ENCODE data around the gene AGBL1.

DNA sequence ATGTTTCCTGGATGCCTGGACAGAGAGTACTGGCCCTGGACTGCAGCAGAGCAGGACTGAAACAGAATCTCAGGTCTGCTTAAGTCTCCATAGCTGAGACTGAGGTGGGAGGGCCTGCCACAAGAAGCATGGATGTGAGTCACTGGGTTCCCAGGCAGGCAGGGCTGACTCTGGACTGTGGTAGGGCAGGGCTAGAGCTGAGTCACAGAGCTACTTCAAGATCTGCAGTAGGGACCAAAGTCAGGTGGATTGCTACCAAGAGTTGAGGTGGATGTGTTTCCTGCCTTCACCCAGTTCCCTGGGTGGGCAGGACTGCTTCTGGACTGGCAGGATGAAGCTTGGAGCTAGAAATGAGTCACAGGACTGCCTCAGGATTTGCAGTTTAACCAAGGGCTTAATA, 282.9 kb downstream of the AGBL1 start:
- TF ChIP-seq YY1 (IDR thresholded peaks at IDR 0.05; ENCODE audit: low read depth) (no peak), CREB1 (IDR thresholded peaks at IDR 0.05; ENCODE audit: low read depth) (no peak), CEBPB (IDR thresholded peaks at IDR 0.05) (no peak), REST (IDR thresholded peaks at IDR 0.05; ENCODE audit: low read depth) (no peak), TAF1 (IDR thresholded peaks at IDR 0.05; ENCODE audit: low read depth) (no peak), RAD21 (IDR thresholded peaks at IDR 0.05; ENCODE audit: low read depth) (no peak)
- TF ChIP-seq, protein P1, sequence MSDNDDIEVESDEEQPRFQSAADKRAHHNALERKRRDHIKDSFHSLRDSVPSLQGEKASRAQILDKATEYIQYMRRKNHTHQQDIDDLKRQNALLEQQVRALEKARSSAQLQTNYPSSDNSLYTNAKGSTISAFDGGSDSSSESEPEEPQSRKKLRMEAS (IDR thresholded peaks at IDR 0.05) = no peak

All from Ishikawa (cell line).